NCI-H2196 (cell line): ENCODE measurements around the gene MTRFR.
A peak's percentile ranks its signal among the peaks of the same experiment; 100 is the strongest.

ENCODE experiments used
- DNase-seq: peaks from one replicate; lab custom pipeline; 2025; ENCODE audit not compliant: unreplicated experiment; lab: John Stamatoyannopoulos, UW

Gene MTRFR

DNA sequence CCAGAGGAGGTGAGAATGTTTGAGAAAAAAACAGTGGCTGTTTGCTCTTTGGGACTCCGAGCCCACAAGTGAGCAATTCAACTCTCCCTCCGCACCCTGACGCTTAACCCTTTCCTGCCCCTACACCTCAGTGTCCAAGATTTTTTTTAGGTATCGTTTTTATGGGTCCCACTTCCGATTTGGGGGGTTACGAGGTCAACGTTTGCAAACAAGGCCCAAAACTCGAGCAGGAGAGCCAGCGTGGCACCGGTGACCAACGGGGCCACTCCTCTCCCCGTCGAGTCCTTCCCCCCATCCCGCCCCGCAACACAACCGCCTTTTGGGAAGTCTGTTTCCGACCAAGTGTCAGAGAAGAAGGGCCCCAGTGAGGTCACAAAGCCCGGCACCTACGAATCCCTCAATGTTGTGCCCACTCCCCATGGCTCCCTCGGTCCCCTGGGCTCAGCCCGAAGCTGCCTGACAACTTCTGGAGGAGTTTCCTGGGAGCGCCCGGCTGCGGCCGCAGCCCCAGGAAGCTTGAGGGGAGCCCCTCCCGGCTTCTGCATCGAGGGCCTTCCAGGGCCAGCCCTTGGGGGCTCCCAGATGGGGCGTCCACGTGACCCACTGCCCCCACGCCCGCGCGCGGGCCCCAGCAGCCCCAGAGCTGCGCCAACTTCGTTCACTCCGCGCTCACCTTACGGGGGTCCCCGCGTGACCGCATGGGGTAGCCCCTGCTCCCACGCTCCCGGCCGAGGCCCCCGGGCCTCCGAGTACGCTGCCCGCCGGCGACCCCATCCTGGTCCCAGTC, 37.2 kb downstream of the MTRFR start:
- DNase-seq = no peak

DNA sequence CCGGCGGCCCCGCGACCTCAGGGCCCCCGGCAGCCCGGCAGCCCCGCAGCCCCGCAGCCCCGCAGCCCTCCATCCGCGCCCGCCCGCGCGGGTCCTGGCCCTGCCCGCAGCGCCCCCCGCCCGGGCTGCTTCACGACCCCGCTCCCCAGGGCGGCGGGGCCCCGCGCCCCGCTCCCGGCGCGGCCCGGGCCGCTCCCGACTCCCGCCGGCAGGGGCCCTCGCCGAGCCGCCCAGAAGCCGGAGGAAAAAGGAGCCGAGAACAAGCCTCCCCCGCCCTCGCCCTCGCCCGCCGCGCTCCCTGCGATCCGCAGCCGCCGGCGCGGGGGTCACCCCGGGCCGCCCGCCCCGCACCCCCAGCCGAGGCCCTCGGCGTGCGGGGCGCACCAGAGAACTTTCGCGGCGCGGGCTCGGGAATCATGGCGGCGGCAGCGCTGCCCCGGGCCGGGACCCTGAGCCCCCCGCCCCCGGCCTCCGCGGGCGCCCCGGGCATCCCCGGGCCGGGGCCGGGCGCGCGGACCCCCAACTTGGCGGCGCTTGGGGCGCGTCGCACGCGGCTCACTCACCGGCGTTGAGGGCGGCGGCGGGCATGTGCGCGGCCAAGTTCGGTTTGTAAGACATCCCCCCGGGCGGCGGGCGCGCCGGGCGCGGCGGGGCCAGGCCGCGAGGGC, 37.9 kb downstream of the MTRFR start:
- DNase-seq = peak; percentile 73

DNA sequence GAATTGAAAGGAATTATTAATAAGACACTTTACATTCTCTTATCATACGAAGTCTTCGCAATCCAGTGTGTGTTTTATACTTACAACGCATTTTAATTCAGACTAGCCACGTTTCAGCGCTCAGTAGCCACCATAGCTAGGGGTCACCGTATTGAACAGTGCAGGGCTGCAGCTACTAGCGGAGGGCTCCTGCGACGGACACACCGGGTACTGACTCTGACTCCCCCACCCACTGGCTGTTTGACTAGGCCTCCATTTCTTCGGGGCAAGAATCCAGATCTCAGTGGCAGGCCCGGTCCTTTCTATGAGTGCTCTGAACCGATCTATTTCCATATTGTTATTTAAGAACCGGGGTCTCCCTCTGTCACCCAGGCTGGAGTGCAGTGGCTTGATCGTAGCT, 39.9 kb downstream of the MTRFR start:
- DNase-seq = no peak

DNA sequence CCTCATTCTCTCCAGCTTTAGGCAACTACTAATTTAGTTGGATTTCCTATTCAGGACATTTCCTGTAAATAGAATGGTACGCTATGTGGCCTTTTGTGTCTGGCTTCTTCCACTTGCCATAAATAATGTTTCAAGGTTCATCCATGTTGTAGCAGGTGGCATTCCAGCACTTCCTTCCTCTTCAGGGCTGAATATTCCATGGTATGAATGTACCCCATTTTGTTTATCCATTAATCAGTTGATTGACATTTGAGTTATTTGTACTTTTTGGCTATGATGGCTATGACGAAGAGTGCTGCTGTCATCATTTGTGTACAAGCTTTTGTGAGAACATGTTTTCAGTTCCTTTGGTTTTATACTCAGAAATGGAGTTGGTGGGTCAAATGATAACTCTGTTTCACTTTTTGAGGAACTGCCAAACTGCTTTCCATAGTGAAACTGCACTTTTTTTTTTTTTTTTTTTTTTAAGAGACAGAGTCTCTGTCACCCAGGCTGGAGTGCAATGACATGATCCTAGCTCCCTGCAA, 44.9 kb downstream of the MTRFR start:
- no peak for DNase-seq

DNA sequence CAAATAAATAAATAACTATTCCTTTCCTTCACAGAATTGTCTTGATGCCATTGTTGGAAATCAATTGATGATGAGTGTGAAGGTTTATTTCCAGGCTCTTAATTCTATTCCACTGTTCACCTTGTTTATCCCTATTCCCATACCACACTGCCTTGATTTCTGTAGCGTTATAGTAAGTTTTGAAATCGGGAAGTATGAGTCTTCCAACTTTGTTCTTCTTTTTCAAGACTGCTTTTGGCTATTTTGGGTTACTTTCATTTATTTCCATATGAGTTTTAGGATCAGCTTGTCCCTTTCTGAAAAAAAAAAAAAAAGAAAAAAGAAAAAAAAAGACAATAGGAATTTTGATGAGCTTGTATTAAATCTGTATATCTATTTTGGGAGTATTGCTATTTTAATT, 47.7 kb downstream of the MTRFR start:
- DNase-seq = no peak

DNA sequence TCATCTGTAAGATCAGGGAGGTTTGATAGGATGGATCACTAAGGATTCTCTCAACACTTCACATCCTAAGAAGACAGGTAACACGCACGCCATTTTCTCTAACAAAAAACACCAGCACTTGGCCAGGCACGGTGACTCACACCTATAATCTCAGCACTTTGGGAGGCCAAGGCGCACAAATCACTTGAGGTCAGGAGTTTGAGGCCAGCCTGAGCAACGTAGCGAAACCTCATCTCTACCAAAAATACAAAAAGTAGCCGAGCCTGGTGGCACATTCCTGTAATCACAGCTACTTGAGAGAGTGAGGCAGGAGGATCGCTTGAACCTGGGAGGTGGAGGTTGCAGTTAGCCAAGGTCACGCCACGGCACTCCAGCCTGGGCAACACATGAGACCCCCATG, 48.9 kb downstream of the MTRFR start:
- DNase-seq = no peak

DNA sequence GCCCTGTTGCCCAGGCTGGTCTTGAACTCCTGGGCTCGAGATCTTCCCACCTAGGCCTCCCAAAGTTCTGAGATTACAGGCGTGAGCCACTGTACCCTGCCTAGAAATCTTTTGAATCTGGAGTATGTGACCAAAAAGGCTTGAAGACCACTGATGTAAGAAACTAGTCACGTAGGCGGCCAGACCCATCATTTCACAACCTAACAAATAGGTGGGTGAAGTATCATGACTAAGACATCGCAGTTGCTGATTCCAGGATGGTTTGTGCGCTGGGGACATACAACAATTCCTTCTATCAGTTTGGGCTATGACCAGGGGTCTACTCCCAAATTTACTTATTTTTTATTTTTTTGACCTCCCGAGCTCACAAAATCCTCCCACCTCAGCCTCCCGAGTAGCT, 50.2 kb downstream of the MTRFR start:
- DNase-seq = no peak

DNA sequence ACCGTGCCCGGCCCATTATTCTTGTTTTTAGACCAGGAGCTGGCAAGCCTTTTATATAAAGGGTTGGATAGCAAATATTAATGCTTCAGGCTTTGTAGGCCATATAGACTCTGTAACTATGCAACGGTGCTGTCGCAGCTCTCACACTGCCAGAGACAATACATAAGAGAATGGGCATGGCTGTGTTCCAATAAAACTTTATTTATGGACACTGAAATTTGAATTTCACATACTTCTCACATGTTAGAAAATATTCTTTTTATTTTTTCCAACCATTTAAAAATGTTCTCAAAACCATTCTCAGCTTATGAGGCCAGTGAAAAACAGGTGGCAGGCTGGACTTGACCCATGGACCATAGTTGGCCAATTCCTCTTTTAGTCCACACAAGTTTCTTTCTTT, 51.4 kb downstream of the MTRFR start:
- DNase-seq = no peak

DNA sequence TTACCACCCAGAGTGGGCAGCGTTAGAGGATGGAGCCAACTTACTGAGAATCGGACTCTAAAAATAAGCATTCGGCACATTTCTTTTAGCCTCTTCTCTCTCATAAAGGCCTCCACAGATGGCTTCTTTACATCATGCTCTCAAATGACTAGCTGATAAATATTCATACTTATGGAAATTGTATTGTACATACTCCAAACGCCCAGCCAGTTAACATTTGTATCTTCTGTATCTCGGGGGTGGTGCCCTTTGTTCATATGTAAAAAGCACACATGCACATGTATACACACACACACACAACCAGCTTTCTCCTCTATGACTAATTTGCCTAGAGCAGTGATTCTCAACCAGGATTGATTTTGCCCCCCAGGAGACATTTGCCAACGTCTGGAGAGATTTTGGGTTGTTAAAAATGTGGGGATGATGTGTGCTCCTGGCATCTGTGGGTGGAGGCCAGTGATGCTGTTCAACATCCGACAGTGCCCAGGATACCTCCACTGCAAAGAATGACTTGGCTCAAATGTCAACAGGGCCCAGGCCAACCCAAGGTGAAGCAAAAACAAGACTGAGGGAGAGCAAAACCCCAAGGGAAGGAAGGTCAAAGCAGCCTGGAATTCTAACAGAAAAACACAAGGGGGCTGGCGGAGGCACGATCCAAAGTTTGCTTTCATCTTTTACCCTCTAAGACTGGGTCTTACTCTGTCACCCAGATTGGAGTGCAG, 53.6 kb downstream of the MTRFR start:
- no peak for DNase-seq

DNA sequence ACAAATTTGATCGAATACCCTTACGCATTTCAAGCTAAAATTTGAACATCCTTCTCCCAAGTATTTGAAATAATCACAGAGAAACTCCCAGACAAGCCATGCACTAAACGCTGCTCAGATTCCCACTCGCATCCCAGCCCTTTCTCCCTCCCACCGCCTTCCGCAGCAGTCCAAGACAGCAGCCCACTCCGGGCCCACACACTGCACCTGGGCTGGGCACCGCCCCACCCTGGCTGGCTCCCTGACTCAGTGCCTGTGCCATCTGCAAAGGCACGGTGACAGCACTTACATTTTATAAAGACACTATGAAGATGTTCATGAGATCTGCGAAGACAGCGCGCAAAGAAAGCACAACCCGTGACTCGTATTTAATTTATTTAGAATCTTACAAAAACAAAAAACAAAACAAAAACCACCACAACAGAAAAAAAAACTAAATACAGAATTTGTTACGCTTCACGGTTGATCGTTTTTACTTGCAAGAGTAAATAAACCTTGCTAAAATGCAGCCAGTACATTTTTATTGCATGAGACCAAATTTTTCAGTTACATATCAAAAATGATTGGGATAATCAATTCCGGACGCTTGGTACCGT, 55.6 kb downstream of the MTRFR start:
- DNase-seq = no peak

DNA sequence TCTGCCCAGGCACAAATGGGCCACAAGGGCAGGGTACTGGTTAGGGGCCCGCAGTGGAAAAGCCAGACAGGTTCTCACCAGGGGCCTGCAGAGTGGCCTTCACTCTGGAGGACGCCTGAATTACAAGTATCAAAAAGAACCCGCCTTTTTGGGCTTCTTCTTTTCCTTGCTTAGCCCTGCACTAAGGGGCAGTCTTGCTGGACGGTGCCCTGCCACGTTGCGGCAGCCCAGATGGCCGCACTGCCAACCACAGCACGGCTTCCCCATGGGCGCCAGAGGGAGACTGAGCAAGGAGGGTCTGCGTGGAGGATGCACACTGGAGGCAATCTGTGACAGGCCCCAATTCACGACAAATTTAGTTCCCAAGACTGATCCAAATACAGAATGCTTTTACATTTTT, 56.7 kb downstream of the MTRFR start:
- no peak for DNase-seq

DNA sequence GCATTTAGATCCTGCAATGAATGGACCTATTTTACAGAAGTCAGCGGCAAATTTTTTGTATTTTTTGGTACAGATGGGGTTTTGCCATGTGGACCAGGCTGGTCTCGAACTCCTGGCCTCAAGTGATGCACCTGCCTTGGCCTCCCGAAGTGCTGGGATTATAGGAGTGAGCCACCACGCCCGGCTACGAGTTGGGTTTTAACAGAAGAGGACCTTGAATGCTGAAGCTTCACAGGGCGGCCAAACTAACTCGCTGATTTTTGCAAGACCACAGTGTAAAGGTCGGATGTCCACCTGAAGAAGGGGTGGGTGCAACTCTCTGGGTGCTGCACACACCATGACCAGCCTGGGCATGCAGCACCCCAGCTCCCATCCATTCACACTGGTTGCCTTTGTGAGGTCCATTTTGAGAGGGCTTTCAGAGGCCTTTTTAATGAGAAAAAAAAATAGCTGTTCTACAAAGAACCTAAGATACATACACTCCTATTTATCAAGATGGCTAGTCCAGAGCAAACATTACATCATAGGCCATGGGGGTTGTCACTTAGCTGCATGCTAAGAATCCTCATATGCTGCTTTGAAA, 60.0 kb downstream of the MTRFR start:
- DNase-seq = no peak

DNA sequence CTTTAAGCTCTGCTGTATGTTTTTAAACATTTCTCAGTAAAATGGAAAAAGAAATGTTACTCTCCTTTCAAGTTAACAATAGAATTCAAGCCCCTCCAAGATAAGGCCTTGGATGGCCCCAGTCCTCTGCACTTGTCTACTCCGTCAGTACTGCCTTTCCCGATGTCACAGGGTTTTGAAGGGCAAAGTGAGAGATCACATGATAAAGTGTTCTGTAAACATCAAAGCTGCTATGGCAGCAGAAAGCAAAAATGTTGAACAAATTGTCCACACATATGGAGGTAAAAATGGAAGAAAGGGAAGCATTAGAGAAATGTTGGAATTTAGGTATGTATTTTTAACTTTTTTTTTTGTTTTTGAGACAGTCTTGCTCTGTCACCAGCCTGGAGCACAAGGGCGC, 71.9 kb downstream of the MTRFR start:
- DNase-seq = no peak

DNA sequence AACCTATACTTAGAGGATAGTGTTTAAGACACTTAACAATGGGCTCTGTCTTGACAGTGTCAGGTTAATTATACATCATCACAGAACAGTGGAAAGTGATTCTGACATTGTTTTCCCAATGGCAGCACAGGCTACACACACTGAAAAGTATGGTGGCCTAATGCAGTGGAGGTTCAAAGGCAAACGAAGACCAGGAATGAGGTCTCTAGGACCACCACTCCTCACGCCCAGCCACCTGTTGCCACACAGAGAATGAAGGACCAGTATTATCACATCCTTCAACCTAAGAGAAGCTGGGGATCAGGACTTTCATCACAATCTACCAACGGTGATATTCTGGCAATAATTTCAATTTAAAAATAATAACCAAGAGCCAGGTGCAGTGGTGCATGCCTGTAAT, 73.0 kb downstream of the MTRFR start:
- no peak for DNase-seq
